ENCODE measurements around the gene TPX2.

The TPX2 gene

DNA sequence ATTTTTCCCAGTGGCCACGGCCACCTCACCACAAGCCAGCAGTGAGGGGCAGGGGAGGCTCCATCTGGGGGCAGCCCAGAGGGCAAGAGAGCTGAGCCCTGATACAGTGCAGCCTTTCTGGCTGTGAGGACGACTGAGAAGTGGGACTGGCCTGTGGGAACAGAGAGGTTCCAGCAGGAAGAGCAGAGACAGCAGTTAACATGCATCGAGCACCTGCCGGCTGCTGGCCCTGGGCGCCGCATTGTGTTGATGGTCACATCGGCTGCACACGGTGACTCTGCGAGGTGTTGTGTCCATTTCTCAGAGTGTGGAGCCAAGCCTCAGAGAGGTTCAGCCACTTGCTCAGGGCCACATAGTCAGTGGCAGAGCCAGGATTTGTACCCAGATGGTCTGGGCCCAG lies 96.5 kb downstream of the TPX2 start:
- no peak overlapping the region for H3K4me3 ChIP-seq (ENCODE audit: low read length)
- H3K9ac ChIP-seq (ENCODE audit: low read depth, low read length), result no peak overlapping the region
- peaks cover 6% of the 10 kb centered on the region for H3K27me3 ChIP-seq (ENCODE audit: control insufficient read depth, insufficient read depth, low read length)
- H3K4me2 ChIP-seq (ENCODE audit: low read length), result peak overlapping the region; percentile 24
- H3K9me3 ChIP-seq (replicated peaks; ENCODE audit: low read length), result no peaks in the 10 kb centered on the region
- H3K36me3 ChIP-seq (ENCODE audit: insufficient read depth, low read length), result no peaks in the 10 kb centered on the region
- peaks cover 31% of the 10 kb centered on the region for H3K4me1 ChIP-seq (ENCODE audit: control insufficient read depth, insufficient read depth, low read length)

DNA sequence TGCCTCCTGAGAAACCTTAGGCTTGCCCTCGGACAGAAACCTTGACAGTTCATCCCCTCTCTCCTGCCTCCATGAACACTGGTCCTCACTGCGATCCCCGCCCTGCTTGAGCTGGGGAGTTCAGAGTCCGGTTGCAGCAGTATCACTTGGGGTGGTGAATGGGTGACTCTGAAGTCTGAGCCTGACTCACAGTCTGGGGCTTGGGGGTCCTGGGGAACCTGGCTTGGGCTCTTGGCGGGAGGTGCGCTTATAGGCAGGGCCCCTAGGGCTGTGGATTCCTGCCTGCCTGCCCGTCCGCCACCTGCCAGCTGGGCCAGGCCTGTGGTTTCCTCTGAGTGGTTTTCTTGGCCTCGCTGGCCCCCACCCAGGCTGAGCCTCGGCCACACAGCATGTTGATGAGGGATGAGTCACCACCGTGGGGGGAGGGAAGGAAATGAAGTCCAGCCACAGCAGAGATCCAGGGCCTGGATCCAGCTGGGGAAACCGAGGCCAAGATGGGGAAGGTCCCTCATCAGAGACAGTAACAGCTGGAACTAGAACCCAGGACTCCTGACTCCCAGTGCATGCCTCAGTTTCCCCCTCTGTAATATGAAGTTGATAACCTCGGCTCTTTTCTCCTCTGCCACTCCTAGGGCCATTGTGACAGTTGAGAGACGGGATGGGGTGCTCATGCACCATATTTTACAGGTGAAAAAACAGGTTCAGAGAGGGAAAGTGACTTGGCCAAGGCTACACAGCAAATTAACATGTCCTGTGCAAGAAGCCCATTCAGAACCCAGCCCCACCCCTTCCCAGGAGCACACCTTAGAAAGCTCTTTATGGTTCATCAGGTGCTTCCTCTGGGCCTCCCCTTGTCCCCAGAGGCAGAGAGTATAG lies 97.1 kb downstream of the TPX2 start:
- no peak overlapping the region for H3K9ac ChIP-seq (ENCODE audit: low read depth, low read length)
- no peaks in the 10 kb centered on the region for H3K36me3 ChIP-seq (ENCODE audit: insufficient read depth, low read length)
- H3K4me2 ChIP-seq (ENCODE audit: low read length), result peak overlapping the region; percentile 24
- no peak overlapping the region for H3K4me3 ChIP-seq (ENCODE audit: low read length)
- H3K27me3 ChIP-seq (ENCODE audit: control insufficient read depth, insufficient read depth, low read length), result peaks cover 6% of the 10 kb centered on the region
- H3K4me1 ChIP-seq (ENCODE audit: control insufficient read depth, insufficient read depth, low read length), result peaks cover 31% of the 10 kb centered on the region
- H3K9me3 ChIP-seq (replicated peaks; ENCODE audit: low read length), result no peaks in the 10 kb centered on the region

DNA sequence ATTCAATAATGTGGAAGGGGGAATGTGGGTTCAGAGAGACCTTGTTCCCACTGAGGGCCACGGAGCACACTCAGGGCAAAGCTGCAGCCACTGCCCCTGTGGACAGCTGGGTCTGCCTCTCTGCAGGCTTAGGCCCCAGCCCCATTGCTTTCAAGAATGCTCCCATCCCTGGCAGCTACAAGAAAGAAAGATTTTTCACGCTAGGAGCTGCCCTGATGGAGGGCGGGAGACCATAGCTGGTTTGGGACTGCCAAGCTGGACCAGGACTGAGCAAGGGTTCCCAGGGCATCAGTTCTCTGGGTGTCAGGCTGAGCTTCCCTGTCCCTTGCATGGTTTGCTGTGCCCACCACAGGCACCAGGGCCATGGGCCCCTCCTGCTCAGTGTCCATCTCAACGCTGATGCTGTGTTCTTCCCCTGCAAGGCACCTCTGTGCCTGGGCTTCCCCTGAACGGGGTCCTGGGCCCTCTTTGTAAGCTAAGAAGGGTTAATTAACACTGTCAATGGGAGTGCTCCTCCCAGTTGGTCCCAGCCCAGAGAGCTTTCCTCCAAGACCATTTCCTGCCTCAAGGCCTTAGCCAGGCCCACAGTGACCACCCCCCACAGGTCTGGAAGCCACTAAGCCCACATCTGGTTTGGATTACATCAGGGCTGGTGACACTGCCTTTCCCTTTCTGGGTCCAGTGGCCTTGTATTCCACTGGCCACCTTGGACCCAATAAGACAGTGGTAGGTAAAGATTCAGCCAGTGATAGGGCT lies 97.9 kb downstream of the TPX2 start:
- Histone ChIP-seq H3K4me2 (ENCODE audit: low read length) (no peak overlapping the region), H3K9ac (ENCODE audit: low read depth, low read length) (no peak overlapping the region), H3K27me3 (ENCODE audit: control insufficient read depth, insufficient read depth, low read length) (peaks cover 6% of the 10 kb centered on the region), H3K4me1 (ENCODE audit: control insufficient read depth, insufficient read depth, low read length) (peaks cover 37% of the 10 kb centered on the region), H3K36me3 (ENCODE audit: insufficient read depth, low read length) (no peaks in the 10 kb centered on the region), H3K9me3 (replicated peaks; ENCODE audit: low read length) (no peaks in the 10 kb centered on the region), H3K4me3 (ENCODE audit: low read length) (no peak overlapping the region)

- H3K9me3 ChIP-seq (replicated peaks; ENCODE audit: low read length), result no peaks in the 10 kb centered on the region
- no peak overlapping the region for H3K9ac ChIP-seq (ENCODE audit: low read depth, low read length)
- no peaks in the 10 kb centered on the region for H3K36me3 ChIP-seq (ENCODE audit: insufficient read depth, low read length)
- H3K4me2 ChIP-seq (ENCODE audit: low read length), result no peak overlapping the region
- H3K27me3 ChIP-seq (ENCODE audit: control insufficient read depth, insufficient read depth, low read length), result peaks cover 6% of the 10 kb centered on the region
- H3K4me1 ChIP-seq (ENCODE audit: control insufficient read depth, insufficient read depth, low read length), result peaks cover 46% of the 10 kb centered on the region
- no peak overlapping the region for H3K4me3 ChIP-seq (ENCODE audit: low read length)
Measured at GRCh38 chr20:31837896-31838397, 98.9 kb downstream of the TPX2 start.

DNA sequence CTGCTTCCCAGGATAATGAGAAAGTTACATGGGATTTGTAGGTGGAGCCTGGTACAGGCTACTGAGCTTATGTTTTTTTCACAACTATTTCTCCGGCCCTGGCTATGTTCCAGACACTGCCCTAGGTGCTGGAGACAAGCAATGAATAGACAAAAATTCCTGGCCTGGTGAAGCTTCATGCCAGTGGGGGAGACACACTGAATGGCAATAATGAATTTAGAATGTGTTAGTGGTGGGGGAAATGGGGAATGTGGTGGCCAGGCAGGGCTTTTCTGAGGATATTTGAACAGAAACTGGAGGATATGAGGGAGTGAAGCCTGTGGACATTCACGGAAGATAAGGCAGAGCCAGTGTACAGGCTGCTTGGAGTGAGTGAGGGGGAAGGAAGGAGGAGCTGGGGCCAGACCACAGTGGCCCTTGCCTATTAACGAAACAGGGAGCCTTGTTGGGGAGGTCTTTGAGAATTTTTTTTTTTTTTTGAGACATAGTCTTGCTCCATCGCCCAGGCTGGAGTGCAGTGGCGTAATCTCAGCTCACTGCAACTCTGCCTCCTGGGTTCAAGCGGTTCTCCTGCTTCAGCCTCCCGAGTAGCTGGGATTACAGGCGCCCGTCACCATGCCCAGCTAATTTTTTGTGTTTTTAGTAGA lies 99.7 kb downstream of the TPX2 start:
- H3K27me3 ChIP-seq (ENCODE audit: control insufficient read depth, insufficient read depth, low read length), result peaks cover 6% of the 10 kb centered on the region
- H3K9ac ChIP-seq (ENCODE audit: low read depth, low read length), result no peak overlapping the region
- H3K4me1 ChIP-seq (ENCODE audit: control insufficient read depth, insufficient read depth, low read length), result peaks cover 52% of the 10 kb centered on the region
- H3K36me3 ChIP-seq (ENCODE audit: insufficient read depth, low read length), result no peaks in the 10 kb centered on the region
- H3K9me3 ChIP-seq (replicated peaks; ENCODE audit: low read length), result no peaks in the 10 kb centered on the region
- no peak overlapping the region for H3K4me3 ChIP-seq (ENCODE audit: low read length)
- no peak overlapping the region for H3K4me2 ChIP-seq (ENCODE audit: low read length)

- H3K9ac ChIP-seq (ENCODE audit: low read depth, low read length), result no peak overlapping the region
- H3K4me3 ChIP-seq (ENCODE audit: low read length), result no peak overlapping the region
- H3K9me3 ChIP-seq (replicated peaks; ENCODE audit: low read length), result no peaks in the 10 kb centered on the region
- H3K27me3 ChIP-seq (ENCODE audit: control insufficient read depth, insufficient read depth, low read length), result peaks cover 2% of the 10 kb centered on the region
- no peak overlapping the region for H3K4me2 ChIP-seq (ENCODE audit: low read length)
- H3K4me1 ChIP-seq (ENCODE audit: control insufficient read depth, insufficient read depth, low read length), result peaks cover 52% of the 10 kb centered on the region
- H3K36me3 ChIP-seq (ENCODE audit: insufficient read depth, low read length), result no peaks in the 10 kb centered on the region
Measured at GRCh38 chr20:31839782-31840487, 100.8 kb downstream of the TPX2 start.

DNA sequence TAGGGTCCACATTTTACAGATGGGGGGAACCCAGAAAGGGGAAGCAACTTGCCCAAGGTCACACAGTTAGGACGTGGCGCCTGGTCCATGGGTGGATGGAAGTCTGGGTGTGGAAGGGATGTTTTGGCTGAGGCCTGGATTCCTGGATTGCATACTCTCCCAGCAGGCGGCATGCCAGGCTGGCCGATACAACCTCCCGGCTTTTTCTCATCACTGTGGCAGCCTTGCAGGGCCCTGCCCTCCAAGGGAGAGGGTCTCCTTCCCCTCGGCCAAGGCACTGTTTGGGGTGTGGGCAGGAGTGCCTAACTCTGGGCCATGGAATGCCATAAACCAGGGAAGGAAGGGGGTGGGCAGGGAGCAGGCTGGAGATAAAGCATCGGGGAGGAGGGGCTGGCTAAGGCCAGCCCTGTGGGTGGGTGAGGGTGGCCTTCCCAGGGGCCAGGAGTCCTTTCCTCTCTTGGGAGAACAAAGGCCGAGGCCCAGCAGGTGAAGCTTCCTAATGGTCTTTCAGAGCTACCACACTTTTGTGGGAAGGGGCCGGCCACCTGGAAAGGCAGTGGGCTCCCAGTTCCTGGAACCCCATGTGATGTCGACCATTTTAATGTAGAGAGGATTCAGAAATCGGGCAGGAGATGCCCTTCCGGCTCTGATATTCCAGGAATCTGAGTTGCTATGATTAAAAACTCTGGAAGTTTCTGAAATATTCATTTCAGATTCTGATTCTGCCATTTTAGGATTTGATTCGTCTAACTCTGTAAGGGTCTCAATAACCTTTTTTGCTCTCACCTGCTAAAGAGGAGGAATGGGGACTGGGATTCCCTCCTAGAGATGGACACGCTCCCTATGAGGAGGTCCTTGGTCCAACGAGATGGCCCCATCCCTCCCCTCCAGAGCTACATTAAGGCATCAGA lies 102.1 kb downstream of the TPX2 start:
- Histone ChIP-seq H3K27me3 (ENCODE audit: control insufficient read depth, insufficient read depth, low read length) (peaks cover 2% of the 10 kb centered on the region), H3K36me3 (ENCODE audit: insufficient read depth, low read length) (no peaks in the 10 kb centered on the region), H3K9me3 (replicated peaks; ENCODE audit: low read length) (no peaks in the 10 kb centered on the region), H3K4me3 (ENCODE audit: low read length) (no peak overlapping the region), H3K9ac (ENCODE audit: low read depth, low read length) (no peak overlapping the region), H3K4me1 (ENCODE audit: control insufficient read depth, insufficient read depth, low read length) (peaks cover 52% of the 10 kb centered on the region), H3K4me2 (ENCODE audit: low read length) (no peak overlapping the region)

- H3K4me3 ChIP-seq (ENCODE audit: low read length), result no peak overlapping the region
- H3K4me2 ChIP-seq (ENCODE audit: low read length), result peak overlapping the region; percentile 35
- H3K27me3 ChIP-seq (ENCODE audit: control insufficient read depth, insufficient read depth, low read length), result peaks cover 2% of the 10 kb centered on the region
- H3K4me1 ChIP-seq (ENCODE audit: control insufficient read depth, insufficient read depth, low read length), result peaks cover 45% of the 10 kb centered on the region
- peak overlapping the region; percentile 21 for H3K9ac ChIP-seq (ENCODE audit: low read depth, low read length)
- no peaks in the 10 kb centered on the region for H3K9me3 ChIP-seq (replicated peaks; ENCODE audit: low read length)
- no peaks in the 10 kb centered on the region for H3K36me3 ChIP-seq (ENCODE audit: insufficient read depth, low read length)
Measured at GRCh38 chr20:31841928-31842327, 102.8 kb downstream of the TPX2 start.

GRCh38 chr20:31842471-31843157 lies 103.5 kb downstream of the TPX2 start:
- peak overlapping the region; percentile 21 for H3K9ac ChIP-seq (ENCODE audit: low read depth, low read length)
- no peak overlapping the region for H3K4me3 ChIP-seq (ENCODE audit: low read length)
- peaks cover 38% of the 10 kb centered on the region for H3K4me1 ChIP-seq (ENCODE audit: control insufficient read depth, insufficient read depth, low read length)

GRCh38 chr20:31843288-31843687 lies 104.2 kb downstream of the TPX2 start:
- Histone ChIP-seq H3K9me3 (replicated peaks; ENCODE audit: low read length) (no peaks in the 10 kb centered on the region), H3K4me3 (ENCODE audit: low read length) (no peak overlapping the region), H3K36me3 (ENCODE audit: insufficient read depth, low read length) (no peaks in the 10 kb centered on the region), H3K9ac (ENCODE audit: low read depth, low read length) (no peak overlapping the region), H3K27me3 (ENCODE audit: control insufficient read depth, insufficient read depth, low read length) (peaks cover 13% of the 10 kb centered on the region), H3K4me2 (ENCODE audit: low read length) (peak overlapping the region; percentile 35), H3K4me1 (ENCODE audit: control insufficient read depth, insufficient read depth, low read length) (peaks cover 31% of the 10 kb centered on the region)

More at GRCh38 chr20:31842471-31843157, 103.5 kb downstream of the TPX2 start:
- Histone ChIP-seq H3K4me2 (ENCODE audit: low read length) (peak overlapping the region; percentile 35), H3K36me3 (ENCODE audit: insufficient read depth, low read length) (no peaks in the 10 kb centered on the region), H3K9me3 (replicated peaks; ENCODE audit: low read length) (no peaks in the 10 kb centered on the region), H3K27me3 (ENCODE audit: control insufficient read depth, insufficient read depth, low read length) (peaks cover 7% of the 10 kb centered on the region)
